H1 (cell line): Measurements from ENCODE around the gene ATP6AP1. TPM values are rescaled to one million over a fixed set of nuclear protein-coding genes. Genes with fewer than 3 reads are reported as not detected.

Experiments
- CTCF ChIA-PET: fragments of 300-600 bp; sonication (Branson Sonifier 250); formaldehyde crosslinking; loops from one replicate; lab custom pipeline; 2021; ENCODE audit not compliant: partially characterized antibody; lab: Charles Lee
- POLR2A ChIA-PET: fragments of 300-600 bp; sonication (Branson Sonifier 250); formaldehyde crosslinking; loops from one replicate; lab custom pipeline; 2021; ENCODE audit warnings: inconsistent platforms; ENCODE audit not compliant: partially characterized antibody; lab: Charles Lee
- DNase-seq, 2 experiments: peaks; one replicate each; pipeline versions ENCODE4 v3.0.0 to v3.0.0-alpha.2; 2010 to 2022; ENCODE audit warnings: low spot score in 2 of 2, low read depth in 1 of 2, mixed read lengths in 1 of 2
- FAIRE-seq: peaks from 2 replicates; lab custom pipeline; 2011; peaks lifted over from hg19 to GRCh38; lab: Jason Lieb, UNC
- H2AFZ ChIP-seq: 2 replicates; pipeline ENCODE4 v1.8.1; 2012; ENCODE audit warnings: low read length, inconsistent platforms
- H2AK5ac ChIP-seq: 2 replicates; pipeline ENCODE4 v1.6.1; 2013; ENCODE audit warnings: low read depth, low read length
- H2BK120ac ChIP-seq: replicated peaks from 2 replicates; pipeline ENCODE3; 2013; ENCODE audit warnings: low read depth, low read length, inconsistent platforms
- H2BK12ac ChIP-seq: 2 replicates; pipeline ENCODE4 v1.6.1; 2013; ENCODE audit warnings: low read depth, low read length
- H2BK15ac ChIP-seq: 2 replicates; pipeline ENCODE4 v1.6.1; 2013; ENCODE audit warnings: low read length
- H2BK20ac ChIP-seq: 2 replicates; pipeline ENCODE4 v1.6.1; 2013; ENCODE audit warnings: low read length
- H2BK5ac ChIP-seq: 2 replicates; pipeline ENCODE4 v1.6.1; 2013; ENCODE audit warnings: low read depth, low read length
- H3K14ac ChIP-seq: 2 replicates; pipeline ENCODE4 v1.6.1; 2013; ENCODE audit warnings: inconsistent platforms; ENCODE audit not compliant: insufficient read length
- H3K18ac ChIP-seq: 2 replicates; pipeline ENCODE4 v1.6.1; 2013; ENCODE audit warnings: low read length; ENCODE audit errors: extremely low read depth
- H3K23ac ChIP-seq: 2 replicates; pipeline ENCODE4 v1.6.1; 2013; ENCODE audit warnings: inconsistent platforms; ENCODE audit not compliant: insufficient read length
- H3K23me2 ChIP-seq: 2 replicates; pipeline ENCODE4 v1.6.1; 2013; ENCODE audit warnings: low read depth, low read length
- H3K27ac ChIP-seq: 2 replicates; pipeline ENCODE4 v1.6.1; 2011; ENCODE audit warnings: low read depth, low read length, inconsistent platforms
- H3K27me3 ChIP-seq, 4 experiments: replicated peaks in 1 of 4; 1 replicate in 1 of 4; 2 replicates in 3 of 4; pipeline versions ENCODE4 v1.6.1 to v1.8.1; 2011 to 2013; ENCODE audit warnings: low read length in 3 of 4, mild to moderate bottlenecking in 3 of 4, inconsistent platforms in 2 of 4, mixed read lengths in 2 of 4, moderate library complexity in 1 of 4; ENCODE audit not compliant: control insufficient read depth in 3 of 4, insufficient read depth in 3 of 4; ENCODE audit errors: extremely low read depth in 1 of 4
- H3K36me3 ChIP-seq, 4 experiments: 2 replicates each; pipeline versions ENCODE4 v1.6.1 to v1.8.1; 2011 to 2013; ENCODE audit warnings: mild to moderate bottlenecking in 4 of 4, low read length in 3 of 4, moderate library complexity in 2 of 4, control low read depth in 1 of 4, inconsistent platforms in 1 of 4; ENCODE audit not compliant: insufficient read depth in 4 of 4, control insufficient read depth in 2 of 4
- H3K4ac ChIP-seq: replicated peaks from 2 replicates; pipeline ENCODE3; 2013; ENCODE audit warnings: low read length, low read depth, mixed read lengths, inconsistent platforms; ENCODE audit not compliant: insufficient read length
- H3K4me1 ChIP-seq, 4 experiments: replicated peaks in 1 of 4; 1 replicate in 1 of 4; 2 replicates in 3 of 4; pipeline versions ENCODE4 v1.6.1 to v1.8.1; 2011 to 2013; ENCODE audit warnings: low read length in 3 of 4, inconsistent platforms in 2 of 4, mixed read lengths in 1 of 4; ENCODE audit not compliant: insufficient read depth in 4 of 4, control insufficient read depth in 3 of 4
- H3K4me2 ChIP-seq, 2 experiments: 2 replicates each; pipeline versions ENCODE4 v1.6.1 to v1.8.1; 2011 to 2013; ENCODE audit warnings: low read depth in 2 of 2, low read length in 2 of 2, control low read depth in 1 of 2, inconsistent platforms in 1 of 2, mild to moderate bottlenecking in 1 of 2; ENCODE audit not compliant: insufficient read depth in 1 of 2
- H3K4me3 ChIP-seq, 4 experiments: fragments of 200-600, 300-600 bp in 1 of 4; sonication (generic), shearing (Covaris generic), sonication (Bioruptor Twin) in 1 of 4; 2 replicates each; pipeline versions ENCODE4 v1.5.1 to v1.8.1; 2011 to 2016; ENCODE audit warnings: low read length in 4 of 4, low read depth in 3 of 4, control low read depth in 2 of 4, inconsistent platforms in 2 of 4, mild to moderate bottlenecking in 2 of 4, mixed read lengths in 1 of 4, moderate library complexity in 1 of 4; ENCODE audit not compliant: insufficient read depth in 2 of 4; ENCODE audit errors: extremely low read depth in 1 of 4
- H3K56ac ChIP-seq: replicated peaks from 2 replicates; pipeline ENCODE3; 2013; ENCODE audit warnings: low read depth, mild to moderate bottlenecking, mixed read lengths, low read length, inconsistent platforms; ENCODE audit not compliant: insufficient read length
- H3K79me1 ChIP-seq: 2 replicates; pipeline ENCODE4 v1.6.1; 2013; ENCODE audit warnings: low read depth, low read length, control low read depth
- H3K79me2 ChIP-seq, 2 experiments: 2 replicates each; pipeline versions ENCODE4 v1.6.1 to v1.8.1; 2012 to 2013; ENCODE audit warnings: low read length in 2 of 2, mild to moderate bottlenecking in 2 of 2, inconsistent platforms in 1 of 2; ENCODE audit not compliant: insufficient read depth in 2 of 2, control insufficient read depth in 1 of 2
- H3K9ac ChIP-seq, 4 experiments: replicated peaks in 1 of 4; 1 replicate in 1 of 4; 2 replicates in 3 of 4; pipeline versions ENCODE4 v1.6.1 to v1.8.1; 2011 to 2013; ENCODE audit warnings: low read depth in 3 of 4, low read length in 3 of 4, control low read depth in 2 of 4, mild to moderate bottlenecking in 2 of 4, moderate library complexity in 2 of 4, inconsistent platforms in 1 of 4; ENCODE audit errors: extremely low read depth in 1 of 4
- H3K9me3 ChIP-seq, 2 experiments: 2 replicates each; pipeline versions ENCODE4 v1.6.1 to v1.8.1; 2012 to 2013; ENCODE audit warnings: mild to moderate bottlenecking in 2 of 2, moderate library complexity in 2 of 2, control low read depth in 1 of 2, inconsistent platforms in 1 of 2, low read depth in 1 of 2, low read length in 1 of 2, mixed read lengths in 1 of 2; ENCODE audit not compliant: insufficient read depth in 2 of 2
- H4K20me1 ChIP-seq, 2 experiments: replicated peaks in 1 of 2; 2 replicates each; pipeline versions ENCODE3 to v1.8.1; 2011 to 2013; ENCODE audit warnings: inconsistent platforms in 2 of 2, low read length in 2 of 2, mild to moderate bottlenecking in 1 of 2; ENCODE audit not compliant: insufficient read depth in 2 of 2, control insufficient read depth in 1 of 2
- H4K5ac ChIP-seq: 2 replicates; pipeline ENCODE4 v1.6.1; 2013; ENCODE audit warnings: low read length, low read depth, mixed read lengths, inconsistent platforms; ENCODE audit not compliant: insufficient read length
- H4K8ac ChIP-seq: 2 replicates; pipeline ENCODE4 v1.8.0; 2013; ENCODE audit warnings: mild to moderate bottlenecking, moderate library complexity, low read length, inconsistent platforms; ENCODE audit not compliant: insufficient read depth; ENCODE audit errors: extremely low read depth
- H4K91ac ChIP-seq: replicated peaks from 2 replicates; pipeline ENCODE3; 2013; ENCODE audit warnings: low read length, mixed read lengths, inconsistent platforms; ENCODE audit not compliant: insufficient read length
- CBX8 ChIP-seq: fragments of 300-800, 300-1000 bp; sonication (generic); IDR thresholded peaks from 2 replicates; pipeline ENCODE4 v1.7.1; 2016; ENCODE audit warnings: low read depth, low read length, borderline replicate concordance
- CTBP2 ChIP-seq: IDR thresholded peaks from 2 replicates; pipeline ENCODE4 v1.7.0; 2011; ENCODE audit warnings: borderline replicate concordance, mild to moderate bottlenecking, moderate library complexity, mixed read lengths, low read length; ENCODE audit not compliant: insufficient read depth, insufficient read length
- RAD21 ChIP-seq, 2 experiments: IDR thresholded peaks in 1 of 2; conservative IDR thresholded peaks in 1 of 2; 2 replicates each; pipeline ENCODE4 v1.6.1; 2011; ENCODE audit warnings: low read depth in 2 of 2, low read length in 2 of 2, improper control_type of control experiment in 1 of 2, inconsistent platforms in 1 of 2, mild to moderate bottlenecking in 1 of 2, moderate library complexity in 1 of 2
- TBP ChIP-seq: IDR thresholded peaks from 2 replicates; pipeline ENCODE4 v1.6.1; 2011; ENCODE audit warnings: low read depth, low read length, improper control_type of control experiment
- whole genome bisulfite sequencing, 2 experiments: shearing (Covaris generic) in 1 of 2; methylation state at CpG; one replicate each; pipeline versions ENCODE4 v1.1.6 to v1.1.7; 2013 to 2015; ENCODE audit warnings: low lambda C conversion rate in 2 of 2, mixed read lengths in 2 of 2, inconsistent platforms in 1 of 2, low coverage in 1 of 2, missing lambda C conversion rate in 1 of 2; ENCODE audit not compliant: insufficient replicate concordance in 2 of 2, insufficient coverage in 1 of 2, insufficient read length in 1 of 2; ENCODE audit errors: extremely low coverage in 1 of 2, missing lambda C conversion rate in 1 of 2; 5-methylcytosine and 5-hydroxymethylcytosine counted together
- polyA plus RNA-seq, 7 experiments: library from polyadenylated mRNA; depleted of rRNA in 3 of 7; stranded (reverse) in 5 of 7; unstranded in 2 of 7; fragments of >200 nt in 5 of 7; fragments of 200-250 nt in 2 of 7; gene quantifications; 1 replicate in 5 of 7; 2 replicates in 1 of 7; 4 replicates in 1 of 7; pipeline versions ENCODE4 v1.2.1 to v1.2.3, GENCODE V29; 2011 to 2013; ENCODE audit warnings: missing spikeins in 2 of 7, mixed read lengths in 2 of 7
- total RNA-seq: library from RNA; stranded (reverse); fragmentation: NEBNext Ultra II Directional; extraction: Animal tissue kit (Norgen Biotek cat#: 25700); gene quantifications from 2 replicates; pipeline ENCODE4 v1.2.1, GENCODE V29; 2021

The ATP6AP1 gene
- total and polyA plus RNA-seq, 2 of the 8 experiments (the other 6 are each of a cell fraction or from before 2014, with no cell fraction given), result 44.6 to 80.8 TPM

DNA sequence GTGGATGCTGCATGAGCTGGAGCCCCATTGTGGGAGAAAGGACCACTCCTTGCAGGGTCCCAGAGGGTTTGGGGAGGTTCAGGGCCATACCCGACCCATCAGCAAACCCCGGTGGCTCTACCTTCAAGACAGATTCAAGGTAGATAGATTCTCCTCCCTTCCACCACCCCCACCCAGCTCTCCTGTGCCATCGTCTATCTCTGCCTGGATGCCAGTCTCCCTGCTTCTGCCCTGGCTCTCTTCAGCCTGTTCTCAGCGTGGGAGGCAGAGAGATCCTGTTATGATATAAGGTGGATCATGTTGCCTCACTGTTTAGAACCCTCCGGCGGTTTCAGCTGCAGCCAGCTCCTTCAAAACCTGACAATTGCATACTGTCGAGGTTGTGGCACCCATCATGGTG lies 45.2 kb downstream of the ATP6AP1 start:
- no peaks in the 10 kb centered on the region for H3K27me3 ChIP-seq
- H3K79me2 ChIP-seq, result no peaks in the 10 kb centered on the region
- H2BK20ac ChIP-seq, result no peak overlapping the region
- H2BK120ac ChIP-seq, result no peak overlapping the region
- DNase-seq, result no peak
- H3K4me1 ChIP-seq, result peaks cover 0 to 3% (median 0%) of the 10 kb centered on the region in 4 experiments; a peak in 1 of 7 replicates
- no peak overlapping the region for H3K4me2 ChIP-seq
- 92% methylated on average over 6 of the region's 7 CpGs; no CpG with 5 or more reads in 1 of the 2 experiments for WGBS, 2 experiments
- no peak overlapping the region for H3K9ac ChIP-seq
- POLR2A ChIA-PET, result interaction anchor here (1.3 to 1.4 kb wide), 2 partner anchors 10 to 74 kb away, joined by 4 read pairs; no protein-coding TSS in a partner anchor
- H3K4me3 ChIP-seq, result no peak overlapping the region
- H3K23me2 ChIP-seq, result 0 out of 2 replicates have a peak, but pooled peaks cover 3% of the 10 kb centered on the region
- H4K91ac ChIP-seq, result no peak overlapping the region
- no peak overlapping the region for H3K56ac ChIP-seq
- no peak overlapping the region for H3K23ac ChIP-seq
- no peaks in the 10 kb centered on the region for H4K20me1 ChIP-seq
- CTCF ChIA-PET, result interaction anchor here (1.6 to 3.1 kb wide), 3 partner anchors 15 to 101 kb away, joined by 4 to 11 read pairs (median 7); partner anchors contain the start of gene PLXNA3
- FAIRE-seq, result no peak
- H3K79me1 ChIP-seq, result no peaks in the 10 kb centered on the region
- H2AFZ ChIP-seq, result no peak overlapping the region
- no peak overlapping the region for H3K27ac ChIP-seq
- no peak overlapping the region for H4K8ac ChIP-seq
- H2BK15ac ChIP-seq, result no peak overlapping the region
- no peak overlapping the region for H2AK5ac ChIP-seq
- H2BK12ac ChIP-seq, result no peak overlapping the region
- H2BK5ac ChIP-seq, result no peak overlapping the region
- H3K4ac ChIP-seq, result no peak overlapping the region
- H3K36me3 ChIP-seq, result peaks cover 0 to 14% (median 4%) of the 10 kb centered on the region in 4 experiments; a peak in 4 of 8 replicates
- no peak overlapping the region for H4K5ac ChIP-seq
- H3K14ac ChIP-seq, result no peak overlapping the region
- H3K9me3 ChIP-seq, result no peaks in the 10 kb centered on the region
- H3K18ac ChIP-seq, result no peak overlapping the region
- TF ChIP-seq RAD21 (IDR thresholded peaks at IDR 0.05 in 1 of 2, conservative IDR thresholded peaks at IDR 0.05 in 1 of 2; ENCODE audit: low read depth in 2 of 2, low read length in 2 of 2), result no peak
- TF ChIP-seq CBX8, result no peak
- TF ChIP-seq CTBP2, result no peak
- TF ChIP-seq TBP, result no peak
